CD4-positive, alpha-beta T cell treated with Interleukin-6 for 4 hours (primary cell): ENCODE results near the gene HNRNPUL1.

ENCODE experiments used
- DNase-seq: peaks from one replicate; pipeline ENCODE4 v3.0.0-alpha.2; 2020; ENCODE audit warnings: mixed read lengths

Gene HNRNPUL1

DNA sequence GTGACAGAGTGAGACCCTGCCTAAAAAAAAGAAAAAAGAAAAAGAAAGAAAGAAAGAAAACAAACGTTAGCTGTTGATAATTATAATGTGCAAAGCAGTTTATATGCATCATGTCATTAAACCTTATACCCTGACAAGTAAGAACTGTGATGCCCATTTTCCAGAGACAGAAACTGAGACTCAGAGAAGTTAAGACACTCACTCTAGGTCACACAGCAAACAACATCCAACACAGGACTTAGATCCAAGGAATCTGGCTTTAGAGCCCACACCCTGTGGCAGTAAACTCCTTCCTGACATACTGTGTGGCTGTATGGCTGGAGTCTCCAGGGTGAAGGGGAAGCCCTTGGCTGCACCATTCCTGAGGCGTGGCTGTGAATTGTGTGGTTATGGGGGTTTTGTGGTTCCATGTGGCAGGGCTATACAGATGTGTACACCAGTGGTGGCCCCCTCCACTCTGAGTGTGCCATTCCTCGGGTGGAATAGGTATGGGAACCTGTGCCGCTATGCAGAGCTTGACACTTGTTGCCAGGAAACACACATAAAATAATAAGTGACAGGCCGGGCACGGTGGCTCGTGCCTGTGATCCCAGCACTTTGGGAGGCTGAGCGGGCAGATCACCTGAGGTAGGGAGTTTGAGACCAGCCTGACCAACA is 29.5 kb upstream of the HNRNPUL1 start:
- no peak for DNase-seq

DNA sequence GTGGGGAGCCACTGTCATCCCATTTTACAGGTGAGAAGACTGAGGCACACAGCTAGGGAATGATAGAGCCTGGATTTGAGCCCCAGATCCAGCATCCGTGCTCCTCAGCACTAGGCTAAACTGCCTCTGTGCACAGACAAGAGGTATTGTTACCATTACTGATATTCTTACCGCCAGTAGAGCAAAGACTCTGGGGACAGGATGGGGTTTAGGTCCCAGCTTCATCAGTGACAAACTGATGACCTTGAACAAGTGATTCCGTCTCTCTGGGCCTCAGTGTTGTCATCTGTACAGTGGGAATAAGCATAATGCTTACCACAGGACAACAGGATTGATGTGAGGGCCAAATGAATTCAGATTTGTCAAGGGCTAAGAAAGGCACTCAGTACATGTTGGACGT is 28.7 kb upstream of the HNRNPUL1 start:
- no peak for DNase-seq

DNA sequence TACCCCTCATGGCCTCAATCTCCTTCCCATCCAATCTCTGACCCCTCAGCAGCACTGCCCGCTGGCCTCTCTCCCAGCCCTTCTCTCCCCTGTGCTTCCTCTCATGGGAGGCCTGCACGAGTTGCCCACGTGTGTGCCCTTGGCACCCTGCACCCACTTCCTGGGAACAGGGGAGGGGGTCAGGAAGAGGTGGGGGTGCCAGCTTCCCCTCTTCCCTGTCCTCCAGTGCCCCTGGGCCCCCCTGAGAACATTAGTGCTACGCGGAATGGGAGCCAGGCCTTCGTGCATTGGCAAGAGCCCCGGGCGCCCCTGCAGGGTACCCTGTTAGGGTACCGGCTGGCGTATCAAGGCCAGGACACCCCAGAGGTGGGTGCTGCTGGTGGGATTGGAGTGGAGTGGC is 25.9 kb upstream of the HNRNPUL1 start:
- no peak for DNase-seq

DNA sequence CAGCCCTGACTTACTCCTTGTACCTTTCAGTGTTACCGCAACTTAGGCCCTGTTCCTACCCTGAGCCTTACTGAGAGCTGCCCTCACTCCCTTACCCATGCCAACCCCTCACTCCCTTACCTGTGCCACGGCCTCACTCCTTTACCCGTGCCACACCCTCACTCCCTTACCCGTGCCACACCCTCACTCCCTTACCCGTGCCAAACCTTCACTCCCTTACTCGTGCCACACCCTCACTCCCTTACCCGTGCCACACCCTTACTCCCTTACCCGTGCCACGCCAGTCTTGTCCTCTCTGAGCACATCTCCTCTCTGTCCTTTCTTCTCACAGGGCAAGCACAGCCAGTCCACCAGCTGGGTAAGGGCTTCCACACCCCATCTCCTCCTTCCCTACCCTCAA is 24.8 kb upstream of the HNRNPUL1 start:
- DNase-seq: no peak

DNA sequence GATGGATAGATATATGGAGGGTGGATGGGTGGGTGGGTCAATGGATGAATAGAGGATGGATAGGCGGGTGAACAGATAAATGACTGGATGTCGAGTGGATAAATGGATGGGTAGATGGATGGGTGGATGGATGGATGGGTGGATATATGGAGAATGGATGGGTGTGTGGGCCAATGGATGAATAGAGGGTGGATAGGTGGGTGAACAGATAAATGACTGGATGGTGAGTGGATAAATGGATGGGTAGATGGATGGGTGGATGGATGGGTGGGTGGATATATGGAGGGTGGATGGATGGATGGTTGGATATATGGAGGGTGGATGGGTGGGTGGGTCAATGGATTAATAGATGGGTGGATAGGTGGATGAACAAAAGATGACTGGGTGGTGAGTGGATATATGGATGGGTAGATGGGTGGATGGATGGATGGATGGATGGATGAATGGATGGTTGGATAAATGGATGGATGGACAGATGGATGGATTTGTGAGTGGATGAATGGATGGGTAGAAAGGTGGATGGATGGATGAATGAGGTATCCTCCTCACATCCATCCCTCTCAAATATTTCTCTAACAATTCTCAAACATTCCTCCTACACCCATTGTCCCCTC is 24.1 kb upstream of the HNRNPUL1 start:
- DNase-seq: no peak

DNA sequence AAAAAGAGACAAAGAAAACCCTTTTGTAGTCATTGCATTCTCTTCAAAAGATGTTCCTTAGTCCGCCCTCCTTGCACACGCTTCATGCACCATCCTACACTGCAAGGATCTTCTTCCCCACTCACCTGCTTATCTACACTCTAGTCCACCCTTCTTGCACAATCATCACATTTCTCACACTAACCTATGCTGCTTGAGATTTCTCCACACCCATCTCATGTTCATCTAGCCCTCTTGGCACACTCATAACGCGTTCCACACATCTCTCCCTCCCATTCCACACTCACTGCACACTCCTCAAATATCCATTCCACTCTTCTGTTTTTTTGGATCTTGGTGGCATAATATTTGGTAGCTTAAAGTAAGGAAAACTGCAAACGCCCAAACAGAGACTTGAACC is 22.3 kb upstream of the HNRNPUL1 start:
- DNase-seq: no peak

DNA sequence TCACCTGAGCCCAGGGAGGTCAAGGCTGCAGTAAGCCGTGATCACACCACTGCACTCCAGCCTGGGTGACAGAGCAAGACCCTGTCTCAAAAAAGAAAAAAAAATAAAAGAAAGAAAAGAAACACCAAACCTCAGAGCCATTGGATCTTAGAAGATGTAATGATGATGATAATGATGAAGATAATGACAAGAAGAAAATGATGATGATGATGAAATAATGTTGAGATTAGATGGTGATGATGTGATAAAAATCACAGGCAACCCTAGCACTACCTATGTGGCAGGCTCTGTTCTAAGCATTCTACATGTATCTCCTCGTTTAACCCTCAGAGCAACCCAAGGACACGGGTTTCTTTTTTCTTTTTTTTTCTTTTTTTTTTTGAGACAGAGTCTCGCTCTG is 20.1 kb upstream of the HNRNPUL1 start:
- no peak for DNase-seq

DNA sequence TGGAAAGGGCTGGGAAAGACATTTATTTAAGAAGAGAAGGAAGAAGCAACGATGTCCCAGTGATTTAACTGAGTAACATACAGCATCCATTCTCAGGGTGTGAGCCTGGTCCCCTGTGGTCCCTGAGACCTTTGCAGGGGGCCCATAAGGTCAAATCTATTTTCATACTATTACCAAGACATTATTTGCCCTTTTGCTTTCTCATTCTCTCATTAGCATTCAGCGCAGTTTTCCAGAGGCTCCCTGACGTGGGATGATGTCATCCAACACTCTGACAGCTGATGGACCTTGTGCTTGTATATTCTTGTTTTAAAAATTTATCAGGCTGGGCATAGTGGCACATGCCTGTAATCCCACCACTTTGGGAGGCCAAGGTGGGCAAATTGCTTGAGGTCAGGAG is 18.3 kb upstream of the HNRNPUL1 start:
- no peak for DNase-seq

DNA sequence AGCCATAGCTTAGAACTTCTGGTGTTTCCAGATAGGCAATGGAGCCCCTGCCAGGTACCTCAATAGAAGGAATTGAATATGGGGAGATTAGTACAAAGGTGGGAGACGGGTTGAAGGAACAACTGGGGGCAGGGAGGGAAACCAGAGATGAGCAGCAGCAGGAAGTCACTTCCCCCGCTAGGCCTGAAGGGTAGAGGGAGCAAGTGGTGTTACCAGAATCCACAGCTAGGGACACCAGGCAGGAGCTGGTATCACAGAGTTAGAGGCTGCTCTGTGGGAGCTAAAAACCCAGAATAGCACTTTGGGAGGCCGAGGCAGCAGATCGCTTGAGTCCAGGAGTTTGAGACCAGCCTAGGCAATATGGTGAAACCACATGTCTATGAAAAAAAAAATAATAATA is 15.3 kb upstream of the HNRNPUL1 start:
- no peak for DNase-seq

DNA sequence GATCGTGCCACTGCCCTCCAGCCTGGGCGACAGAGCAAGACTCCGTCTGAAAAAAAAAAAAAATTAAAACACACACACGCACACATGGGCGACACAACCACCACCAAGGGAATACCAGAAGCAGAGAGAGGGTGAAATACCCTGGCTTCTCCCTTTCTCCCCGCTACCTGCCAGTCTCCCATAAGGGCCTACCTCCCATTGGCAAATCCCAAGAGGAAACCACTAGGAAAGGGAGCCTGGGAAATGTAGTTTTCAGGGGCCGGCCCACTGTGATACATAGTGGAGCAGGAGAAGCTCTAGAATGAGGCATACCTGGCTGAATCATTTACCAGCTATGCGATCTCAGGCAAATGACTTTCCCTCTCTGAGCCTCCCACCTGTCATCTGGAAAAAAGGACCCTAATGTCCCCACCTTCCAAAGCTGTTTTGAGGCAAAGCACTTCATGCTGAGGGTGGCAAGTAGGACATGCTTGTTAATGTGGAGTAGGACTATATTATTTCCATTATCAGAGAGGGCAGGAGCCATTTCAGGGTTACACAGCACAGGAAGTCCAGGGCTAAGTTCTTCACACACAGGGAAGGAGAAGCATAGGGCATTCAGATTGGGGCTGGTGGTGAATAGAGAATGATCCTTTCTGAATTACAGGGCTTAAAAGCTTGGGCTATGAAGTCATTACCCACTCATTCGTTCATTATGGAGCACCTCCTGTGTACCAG is 14.3 kb upstream of the HNRNPUL1 start:
- no peak for DNase-seq

DNA sequence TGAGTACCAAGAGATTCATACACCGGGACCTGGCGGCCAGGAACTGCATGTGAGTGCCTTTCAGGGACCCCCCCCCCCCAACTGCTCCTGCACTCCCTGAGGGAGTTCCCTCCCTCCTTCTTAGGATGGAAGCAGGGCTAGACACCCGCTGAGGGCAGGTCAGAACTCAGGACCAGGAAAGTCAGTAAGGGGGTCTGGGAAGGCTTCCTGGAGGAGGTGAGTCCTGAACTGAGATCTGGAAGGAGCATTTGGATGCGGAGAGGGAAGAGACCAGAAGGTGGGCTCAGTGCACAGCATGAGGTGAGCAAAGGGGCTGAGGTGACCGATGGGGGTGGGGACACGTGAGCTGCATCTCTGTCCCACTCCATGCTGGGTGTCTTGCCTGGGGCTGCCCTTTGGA is 10.5 kb upstream of the HNRNPUL1 start:
- DNase-seq: no peak

DNA sequence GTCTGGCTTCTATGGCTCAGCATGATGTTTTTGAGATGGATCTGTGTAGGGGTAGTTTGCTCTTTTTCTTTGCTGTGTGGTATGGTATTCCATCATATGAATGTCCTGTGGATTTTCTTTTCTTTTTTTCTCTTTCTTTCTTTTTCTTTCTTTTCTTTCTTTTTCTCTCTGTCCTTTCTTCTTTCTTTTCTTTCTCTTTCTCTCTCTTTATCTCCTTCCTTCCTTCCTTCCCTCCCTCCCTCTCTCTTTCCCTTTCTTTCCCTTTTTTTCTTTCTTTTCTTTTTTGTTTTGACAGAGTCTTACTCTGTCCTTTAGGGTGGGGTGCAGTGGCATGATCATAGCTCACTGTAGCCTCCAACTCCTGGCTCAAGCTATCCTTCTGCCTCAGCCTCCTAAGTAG is 9.0 kb upstream of the HNRNPUL1 start:
- DNase-seq: no peak

DNA sequence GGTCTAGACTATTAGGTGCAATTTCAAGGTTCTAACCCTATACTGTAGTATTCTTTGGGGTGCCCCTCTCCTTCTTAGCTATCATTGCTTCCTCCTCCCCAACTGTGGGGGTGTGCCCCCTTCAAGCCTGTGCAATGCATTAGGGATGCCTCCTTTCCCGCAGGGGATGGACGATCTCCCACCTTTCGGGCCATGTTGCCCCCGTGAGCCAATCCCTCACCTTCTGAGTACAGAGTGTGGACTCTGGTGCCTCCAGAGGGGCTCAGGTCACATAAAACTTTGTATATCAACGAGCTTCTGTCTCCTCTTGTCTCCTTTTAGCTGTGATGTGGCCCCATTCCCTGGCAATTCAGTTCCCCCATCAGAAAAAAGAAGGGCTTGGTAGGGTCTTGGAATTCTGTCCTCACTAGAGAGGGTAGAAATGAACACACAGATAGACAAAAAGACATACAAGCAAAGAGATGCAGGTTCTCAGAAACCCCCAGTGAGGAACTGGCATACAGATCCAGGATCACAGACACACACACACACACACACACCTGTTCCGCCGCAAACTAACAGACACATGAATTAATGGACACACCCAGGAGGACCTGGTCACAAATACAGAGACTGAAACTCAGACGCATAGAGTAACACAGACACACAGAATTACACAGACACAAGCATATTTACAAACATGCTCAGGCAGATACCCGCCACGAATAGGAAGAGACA is 2.5 kb upstream of the HNRNPUL1 start:
- no peak for DNase-seq

DNA sequence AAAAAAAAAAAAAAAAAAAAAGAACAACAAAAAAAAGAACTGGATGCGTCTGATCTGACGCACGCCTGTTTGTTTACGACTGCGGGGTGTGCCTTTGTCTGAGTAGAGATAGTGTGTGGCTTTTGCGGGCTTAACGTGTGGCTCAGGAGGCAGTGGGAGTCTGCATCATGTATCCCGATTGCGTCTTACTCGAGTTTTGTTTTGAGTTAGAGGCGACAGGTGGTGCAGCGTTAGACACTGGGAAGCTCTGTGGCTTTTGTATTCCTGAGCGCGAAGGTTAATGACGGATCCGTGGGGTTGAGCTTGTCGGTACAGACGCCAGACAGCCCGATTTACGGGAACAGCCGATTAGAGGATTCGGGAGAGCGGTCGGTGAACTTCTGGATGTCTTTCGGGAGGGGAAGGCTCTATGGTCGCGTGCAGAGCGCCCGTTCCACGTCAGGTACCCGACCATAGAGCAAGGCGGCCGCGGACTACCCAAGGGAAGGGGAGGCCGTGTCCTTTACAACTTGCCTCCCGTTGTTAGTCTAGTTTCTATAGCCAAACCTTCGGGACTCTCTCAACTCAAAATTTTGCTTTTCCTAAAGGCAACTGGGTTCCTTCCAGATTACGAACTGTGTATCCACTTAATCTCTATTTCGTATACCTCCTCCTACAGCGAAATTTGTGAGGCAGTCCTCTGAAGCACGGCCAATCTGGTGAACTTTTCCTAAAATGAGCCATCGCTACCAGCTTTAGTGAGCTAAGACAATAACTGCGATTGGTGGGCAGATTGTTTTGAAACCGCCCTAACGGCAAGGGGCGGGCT is 926 bp upstream of the HNRNPUL1 start:
- peak; percentile 81 for DNase-seq

DNA sequence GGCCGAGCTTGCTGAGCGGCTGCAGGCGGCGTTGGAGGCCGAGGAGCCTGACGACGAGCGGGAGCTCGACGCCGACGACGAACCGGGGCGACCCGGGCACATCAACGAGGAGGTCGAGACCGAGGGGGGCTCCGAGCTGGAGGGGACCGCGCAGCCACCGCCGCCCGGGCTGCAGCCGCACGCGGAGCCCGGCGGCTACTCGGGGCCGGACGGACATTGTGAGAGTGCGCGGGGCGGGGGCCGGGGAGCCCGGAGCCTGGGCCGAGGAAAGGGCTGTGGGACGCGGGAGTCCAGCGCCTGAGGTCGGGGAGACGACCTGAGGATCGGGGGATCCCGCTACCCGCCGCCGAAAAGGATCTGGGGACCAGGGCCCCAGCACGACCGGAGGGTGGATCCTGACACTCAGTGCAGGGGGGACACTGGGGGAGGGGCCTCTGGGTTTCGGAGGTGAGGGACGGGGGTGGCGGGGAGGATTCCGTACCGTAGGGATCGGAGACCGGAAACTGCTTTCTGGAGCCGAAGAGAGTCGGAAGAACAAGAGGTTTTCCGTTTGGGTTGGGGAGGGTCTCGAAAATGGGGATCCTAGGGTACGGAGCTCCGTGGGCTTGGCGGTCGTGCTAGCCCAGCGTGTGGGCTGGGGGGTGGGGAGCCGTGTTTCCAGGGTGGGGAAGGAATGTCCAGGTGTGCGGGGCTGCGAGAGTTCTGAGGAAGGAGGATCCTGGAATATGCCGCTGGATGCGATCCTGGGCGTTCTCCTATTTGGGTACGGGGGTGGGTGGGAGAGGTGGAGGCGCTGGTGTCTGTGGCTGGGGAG is 616 bp downstream of the HNRNPUL1 start:
- DNase-seq: peak; percentile 68

DNA sequence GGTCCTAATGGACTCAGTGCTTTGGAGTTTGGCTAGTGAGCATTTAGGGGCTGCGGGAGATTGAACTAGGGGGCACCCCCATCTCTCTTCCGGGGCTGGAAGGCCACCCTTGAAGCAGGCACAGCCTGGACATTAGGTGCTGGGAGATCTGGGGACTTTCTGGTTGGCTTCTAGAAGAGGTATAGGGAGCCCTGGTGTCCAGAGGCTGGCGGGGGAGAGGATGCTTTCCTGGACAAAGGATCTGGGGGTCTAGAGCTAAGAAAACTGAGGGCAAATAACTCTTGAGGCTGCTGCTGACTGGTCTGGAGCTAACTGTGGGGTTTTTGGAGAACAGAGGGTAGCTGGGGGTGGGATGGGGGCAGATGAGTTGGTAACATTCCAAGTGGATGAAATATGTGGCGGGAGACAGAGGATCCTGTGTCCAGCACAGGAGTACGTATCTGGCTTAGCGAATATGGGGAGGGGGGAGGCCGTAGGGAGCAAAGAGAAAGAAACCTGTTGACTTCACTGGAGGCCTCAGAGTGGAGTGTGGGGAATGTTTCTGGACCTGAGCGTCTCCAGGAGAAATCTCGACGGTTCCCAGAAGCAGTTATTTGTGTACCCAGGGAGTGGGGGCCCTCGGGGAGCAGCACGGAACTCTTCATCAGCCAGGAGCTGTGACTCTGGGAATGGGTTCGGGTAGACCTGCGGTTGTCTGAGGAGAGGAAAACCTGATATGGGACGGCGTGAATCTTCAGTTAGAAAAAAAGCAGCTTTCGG is 1.4 kb downstream of the HNRNPUL1 start:
- peak; percentile 9 for DNase-seq

DNA sequence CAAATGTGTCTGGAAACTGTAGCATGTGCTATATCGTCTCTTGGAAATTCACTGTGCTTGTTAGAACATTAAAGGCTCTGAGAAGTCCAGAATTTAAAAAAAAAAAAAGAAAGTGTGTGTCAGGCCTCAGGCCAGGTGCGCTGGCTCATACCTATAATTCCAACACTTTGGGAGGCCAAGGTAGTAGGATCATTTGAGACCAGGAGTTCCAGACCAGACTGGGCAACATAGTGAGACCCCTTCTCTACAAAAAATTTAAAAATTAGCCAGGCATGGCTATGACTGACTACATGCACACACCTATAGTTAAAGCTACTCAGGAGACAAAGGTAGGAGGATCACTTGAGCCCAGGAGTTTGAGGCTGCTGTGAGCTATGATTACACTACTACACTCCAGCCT is 4.9 kb downstream of the HNRNPUL1 start:
- DNase-seq: no peak

DNA sequence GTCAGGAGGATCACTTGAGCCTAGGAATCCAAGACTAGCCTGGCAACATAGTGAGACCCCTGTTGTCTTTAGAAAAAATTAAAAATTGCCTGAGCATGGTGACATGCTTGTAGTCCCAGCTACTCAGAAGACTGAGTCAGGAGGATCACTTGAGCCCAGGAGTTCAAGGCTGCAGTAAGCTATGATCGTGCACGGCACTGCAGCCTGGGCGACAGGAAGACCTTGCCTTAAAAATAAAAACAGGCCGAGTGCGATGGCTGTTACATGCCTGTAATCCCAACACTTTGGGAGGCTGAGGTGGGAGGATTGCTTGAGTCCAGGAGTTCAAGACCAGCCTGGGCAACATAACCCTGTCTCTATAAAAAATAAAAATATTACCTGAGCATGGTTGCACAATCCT is 5.4 kb downstream of the HNRNPUL1 start:
- no peak for DNase-seq

DNA sequence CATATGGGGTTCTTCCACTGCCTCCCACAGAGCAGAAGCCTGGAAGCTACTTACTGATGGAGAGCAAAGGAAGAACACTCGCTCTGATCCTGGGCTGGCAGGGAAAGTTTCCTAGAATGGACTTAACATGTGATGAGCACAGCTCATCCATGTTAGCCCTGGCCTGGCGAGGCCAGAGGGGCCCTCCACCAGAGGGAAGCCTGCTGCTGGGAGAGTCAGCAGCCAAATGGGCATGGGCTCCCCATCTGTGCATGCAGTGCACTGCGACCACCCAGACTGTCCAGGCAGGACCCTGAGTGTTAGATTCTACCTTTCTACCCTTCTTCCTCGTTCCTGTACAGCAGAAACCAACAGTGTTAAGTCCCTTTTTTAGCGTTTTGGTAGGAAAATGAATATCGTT is 8.9 kb downstream of the HNRNPUL1 start:
- no peak for DNase-seq

DNA sequence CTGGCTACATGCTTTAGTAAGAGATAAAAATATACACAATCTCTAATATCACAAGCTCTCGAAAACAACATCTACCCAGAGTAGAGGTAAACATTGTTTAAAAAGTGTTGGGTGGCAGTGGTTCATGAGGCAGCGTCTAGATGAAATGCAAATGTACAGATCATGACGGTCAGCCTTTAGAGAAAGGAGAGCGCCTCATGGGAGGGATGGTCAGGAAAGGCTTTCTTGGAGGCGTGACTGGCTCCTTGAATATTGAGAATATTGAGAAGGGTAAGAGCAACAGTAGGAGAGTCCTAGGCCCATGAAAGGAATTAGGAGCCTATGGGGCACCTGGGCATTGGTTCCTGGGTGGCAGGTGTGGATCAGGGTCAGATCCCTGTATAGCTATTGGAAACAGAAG is 10.6 kb downstream of the HNRNPUL1 start:
- no peak for DNase-seq

DNA sequence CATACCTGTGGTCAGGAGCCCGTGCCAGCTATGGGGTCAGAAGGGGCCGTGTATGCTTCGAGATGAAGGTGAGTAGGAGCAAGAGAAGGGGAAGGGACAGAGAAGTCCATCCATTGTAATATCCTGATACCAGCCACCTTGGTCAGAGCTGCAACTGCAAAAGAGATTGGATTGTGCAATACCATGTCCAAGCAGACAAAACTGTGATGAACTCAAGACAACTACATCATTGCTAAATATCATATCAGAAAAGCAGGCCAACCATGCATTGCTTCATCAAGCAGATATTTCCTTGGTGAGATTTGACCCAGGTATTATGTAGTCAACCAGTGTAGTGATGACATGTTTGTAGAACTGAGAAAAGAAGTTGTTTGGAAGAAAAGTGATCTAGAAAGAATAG is 12.1 kb downstream of the HNRNPUL1 start:
- no peak for DNase-seq
